GM12873 (cell line): ENCODE data around the gene PGM2L1.

Experiments
- CTCF ChIP-seq: IDR thresholded peaks from 2 replicates; pipeline ENCODE4 v1.5.1; 2012; ENCODE audit warnings: low read depth, mild to moderate bottlenecking, moderate library complexity, low read length, control low read depth; ENCODE audit not compliant: insufficient read depth; ENCODE audit errors: missing control alignments

The PGM2L1 gene

GRCh38 chr11:74377689-74378088 is 20.5 kb downstream of the PGM2L1 start:
- no peak for TF ChIP-seq CTCF

GRCh38 chr11:74373382-74373781 is 24.9 kb downstream of the PGM2L1 start:
- TF ChIP-seq CTCF: no peak

GRCh38 chr11:74371269-74372052 is 26.8 kb downstream of the PGM2L1 start:
- no peak for TF ChIP-seq CTCF

- no peak for TF ChIP-seq CTCF
Measured at GRCh38 chr11:74370123-74370522, 28.1 kb downstream of the PGM2L1 start.

- TF ChIP-seq CTCF: no peak
Measured at GRCh38 chr11:74367881-74368280, 30.4 kb downstream of the PGM2L1 start.

GRCh38 chr11:74366576-74366975 is 31.7 kb downstream of the PGM2L1 start:
- TF ChIP-seq CTCF: no peak

GRCh38 chr11:74357449-74357848 is 40.8 kb downstream of the PGM2L1 start:
- no peak for TF ChIP-seq CTCF
